NB4 (cell line): ENCODE results near the gene KLHDC8A.

ENCODE experiments used
- MYC ChIP-seq: IDR thresholded peaks from 2 replicates; pipeline ENCODE4 v1.6.1; 2011; ENCODE audit warnings: low read depth, low read length
- POLR2A ChIP-seq: IDR thresholded peaks from 2 replicates; pipeline ENCODE4 v1.6.1; 2011; ENCODE audit warnings: mild to moderate bottlenecking; ENCODE audit not compliant: insufficient read length; ENCODE audit errors: extremely low read depth
- TF ChIP-seq, protein P1 (sequence below): IDR thresholded peaks from one replicate; pipeline ENCODE4 v1.5.1; 2012; ENCODE audit warnings: low read depth, low read length

DNA sequence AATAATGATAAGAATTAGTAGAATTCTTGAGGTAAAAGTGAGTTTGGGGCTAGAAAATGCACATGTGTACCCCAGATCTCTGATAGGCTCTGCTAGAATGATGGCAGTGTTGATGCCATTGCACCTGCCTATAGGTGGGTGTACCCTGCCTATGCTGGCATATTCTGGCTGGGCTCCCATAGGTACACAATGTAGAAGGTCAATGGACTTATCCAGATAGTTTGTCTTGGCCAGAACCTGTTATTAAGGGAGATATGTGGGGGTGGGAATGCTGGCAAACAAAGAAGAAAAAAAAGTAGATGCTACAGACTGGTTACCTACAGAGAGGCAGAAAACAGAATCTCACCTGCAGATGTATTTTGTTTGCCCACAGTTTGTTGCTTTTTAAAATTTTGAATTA, 14.1 kb upstream of the KLHDC8A start:
- TF ChIP-seq, protein P1, sequence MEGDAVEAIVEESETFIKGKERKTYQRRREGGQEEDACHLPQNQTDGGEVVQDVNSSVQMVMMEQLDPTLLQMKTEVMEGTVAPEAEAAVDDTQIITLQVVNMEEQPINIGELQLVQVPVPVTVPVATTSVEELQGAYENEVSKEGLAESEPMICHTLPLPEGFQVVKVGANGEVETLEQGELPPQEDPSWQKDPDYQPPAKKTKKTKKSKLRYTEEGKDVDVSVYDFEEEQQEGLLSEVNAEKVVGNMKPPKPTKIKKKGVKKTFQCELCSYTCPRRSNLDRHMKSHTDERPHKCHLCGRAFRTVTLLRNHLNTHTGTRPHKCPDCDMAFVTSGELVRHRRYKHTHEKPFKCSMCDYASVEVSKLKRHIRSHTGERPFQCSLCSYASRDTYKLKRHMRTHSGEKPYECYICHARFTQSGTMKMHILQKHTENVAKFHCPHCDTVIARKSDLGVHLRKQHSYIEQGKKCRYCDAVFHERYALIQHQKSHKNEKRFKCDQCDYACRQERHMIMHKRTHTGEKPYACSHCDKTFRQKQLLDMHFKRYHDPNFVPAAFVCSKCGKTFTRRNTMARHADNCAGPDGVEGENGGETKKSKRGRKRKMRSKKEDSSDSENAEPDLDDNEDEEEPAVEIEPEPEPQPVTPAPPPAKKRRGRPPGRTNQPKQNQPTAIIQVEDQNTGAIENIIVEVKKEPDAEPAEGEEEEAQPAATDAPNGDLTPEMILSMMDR: no peak
- no peak for TF ChIP-seq POLR2A
- no peak for TF ChIP-seq MYC
